CD14-positive monocyte (primary cell): Measurements from ENCODE around the gene RSPO1. TPM values are rescaled to one million over a fixed set of nuclear protein-coding genes. Genes with fewer than 3 reads are reported as not detected.

Experiments
- DNase-seq, 3 donors: peaks; one replicate each; pipeline ENCODE4 v3.0.0-alpha.2; 2011 to 2022
- H2AFZ ChIP-seq: 2 replicates; pipeline ENCODE4 v1.6.0; 2012; ENCODE audit warnings: mild to moderate bottlenecking, low read depth, low read length, inconsistent platforms; ENCODE audit not compliant: insufficient read depth, poor library complexity, severe bottlenecking
- H3K27ac ChIP-seq, 2 donors: 1 replicate in 1 of 2; 2 replicates in 1 of 2; pipeline ENCODE4 v1.5.1; 2012 to 2013; ENCODE audit warnings: low read length in 2 of 2, control low read depth in 1 of 2, inconsistent platforms in 1 of 2, low read depth in 1 of 2, mild to moderate bottlenecking in 1 of 2
- H3K27me3 ChIP-seq, 2 donors: one replicate each; pipeline versions ENCODE4 v1.6.0 to v1.6.1; 2011 to 2013; ENCODE audit warnings: low read length in 2 of 2; ENCODE audit not compliant: control insufficient read depth in 2 of 2, insufficient read depth in 2 of 2
- H3K36me3 ChIP-seq, 2 donors: replicated peaks in 1 of 2; 1 replicate in 1 of 2; 2 replicates in 1 of 2; pipeline versions ENCODE4 v1.5.1 to v1.6.1; 2012 to 2013; ENCODE audit warnings: low read length in 2 of 2, control low read depth in 1 of 2, inconsistent platforms in 1 of 2, mild to moderate bottlenecking in 1 of 2; ENCODE audit not compliant: insufficient read depth in 2 of 2, control insufficient read depth in 1 of 2
- H3K4me1 ChIP-seq, 2 donors: 1 replicate in 1 of 2; 2 replicates in 1 of 2; pipeline versions ENCODE4 v1.5.1 to v1.6.1; 2012 to 2013; ENCODE audit warnings: low read length in 2 of 2, control low read depth in 1 of 2, inconsistent platforms in 1 of 2, mild to moderate bottlenecking in 1 of 2, moderate library complexity in 1 of 2; ENCODE audit not compliant: insufficient read depth in 2 of 2, control insufficient read depth in 1 of 2
- H3K4me2 ChIP-seq: replicated peaks from 2 replicates; pipeline ENCODE3; 2012; ENCODE audit warnings: low read length, moderate library complexity, mild to moderate bottlenecking; ENCODE audit not compliant: poor library complexity, severe bottlenecking; ENCODE audit errors: extremely low read depth
- H3K4me3 ChIP-seq, 3 experiments: fragments of 200-600 bp in 1 of 3; sonication (generic) in 1 of 3; replicated peaks in 1 of 3; 1 replicate in 2 of 3; 2 replicates in 1 of 3; pipeline ENCODE4 v1.5.1; 2011 to 2013; ENCODE audit warnings: low read length in 3 of 3, mild to moderate bottlenecking in 3 of 3, control low read depth in 2 of 3, low read depth in 2 of 3, inconsistent platforms in 1 of 3, moderate library complexity in 1 of 3
- H3K79me2 ChIP-seq: 2 replicates; pipeline ENCODE4 v1.6.0; 2012; ENCODE audit warnings: mild to moderate bottlenecking, control low read depth, inconsistent platforms, low read length, moderate library complexity; ENCODE audit not compliant: insufficient read depth
- H3K9ac ChIP-seq: 2 replicates; pipeline ENCODE4 v1.6.0; 2017; ENCODE audit warnings: low read length, mild to moderate bottlenecking; ENCODE audit not compliant: insufficient read depth, poor library complexity, severe bottlenecking
- H3K9me3 ChIP-seq, 2 donors: replicated peaks in 1 of 2; 1 replicate in 1 of 2; 2 replicates in 1 of 2; pipeline versions ENCODE4 v1.5.1 to v1.6.1; 2012 to 2013; ENCODE audit warnings: low read length in 2 of 2, control low read depth in 1 of 2; ENCODE audit not compliant: control insufficient read depth in 1 of 2, insufficient read depth in 1 of 2
- H4K20me1 ChIP-seq: 2 replicates; pipeline ENCODE4 v1.6.0; 2012; ENCODE audit warnings: mild to moderate bottlenecking, low read length, control low read depth, moderate library complexity; ENCODE audit not compliant: insufficient read depth
- H3K27ac Mint-ChIP-seq, 7 donors: one replicate each; pipeline ENCODE4 v1.8.0; 2020; ENCODE audit warnings: mild to moderate bottlenecking in 7 of 7, mixed read lengths in 7 of 7, moderate library complexity in 6 of 7, inconsistent platforms in 2 of 7
- H3K27me3 Mint-ChIP-seq, 3 donors: one replicate each; pipeline ENCODE4 v1.8.0; 2021 to 2022; ENCODE audit warnings: low read depth in 3 of 3, mild to moderate bottlenecking in 3 of 3, mixed read lengths in 3 of 3, moderate library complexity in 3 of 3, inconsistent platforms in 1 of 3
- H3K36me3 Mint-ChIP-seq, 2 donors: one replicate each; pipeline ENCODE4 v1.8.0; 2020; ENCODE audit warnings: mixed read lengths in 2 of 2, inconsistent platforms in 1 of 2, mild to moderate bottlenecking in 1 of 2
- H3K4me1 Mint-ChIP-seq: one replicate; pipeline ENCODE4 v1.8.0; 2020; ENCODE audit warnings: mild to moderate bottlenecking, mixed read lengths
- H3K4me3 Mint-ChIP-seq, 2 donors: one replicate each; pipeline ENCODE4 v1.8.0; 2020; ENCODE audit warnings: mild to moderate bottlenecking in 2 of 2, mixed read lengths in 2 of 2, moderate library complexity in 1 of 2
- H3K9me3 Mint-ChIP-seq, 7 donors: one replicate each; pipeline ENCODE4 v1.8.0; 2020 to 2022; ENCODE audit warnings: mixed read lengths in 7 of 7, mild to moderate bottlenecking in 6 of 7, moderate library complexity in 6 of 7, inconsistent platforms in 2 of 7
- WGBS: methylation state at CpG from one replicate; pipeline ENCODE4 v1.1.5; 2013; ENCODE audit warnings: missing lambda C conversion rate; ENCODE audit not compliant: insufficient coverage; 5-methylcytosine and 5-hydroxymethylcytosine counted together
- intact Hi-C, 2 donors: fragments of 100-400 bp; cut with micrococcal nuclease; formaldehyde crosslinking; loops; one replicate each; pipeline versions ENCODE4 v1.15.0 to v1.15.1; 2023
- polyA plus RNA-seq, 3 donors: library from polyadenylated mRNA; depleted of rRNA in 1 of 3; unstranded in 2 of 3; stranded (reverse) in 1 of 3; fragments of 300-500 nt in 2 of 3; fragments of >200 nt in 1 of 3; fragmentation: Illumina TruSeq in 2 of 3; gene quantifications; 1 replicate in 2 of 3; 2 replicates in 1 of 3; pipeline ENCODE4 v1.2.3, GENCODE V29; 2012 to 2021
- TF ChIP-seq, protein P1 (sequence below): fragments of 200-600 bp; IDR thresholded peaks from one replicate; pipeline ENCODE4 v1.8.0; 2022; ENCODE audit warnings: antibody characterized with exemption, mild to moderate bottlenecking

The RSPO1 gene
- polyA plus RNA-seq, 3 donors: not detected

DNA sequence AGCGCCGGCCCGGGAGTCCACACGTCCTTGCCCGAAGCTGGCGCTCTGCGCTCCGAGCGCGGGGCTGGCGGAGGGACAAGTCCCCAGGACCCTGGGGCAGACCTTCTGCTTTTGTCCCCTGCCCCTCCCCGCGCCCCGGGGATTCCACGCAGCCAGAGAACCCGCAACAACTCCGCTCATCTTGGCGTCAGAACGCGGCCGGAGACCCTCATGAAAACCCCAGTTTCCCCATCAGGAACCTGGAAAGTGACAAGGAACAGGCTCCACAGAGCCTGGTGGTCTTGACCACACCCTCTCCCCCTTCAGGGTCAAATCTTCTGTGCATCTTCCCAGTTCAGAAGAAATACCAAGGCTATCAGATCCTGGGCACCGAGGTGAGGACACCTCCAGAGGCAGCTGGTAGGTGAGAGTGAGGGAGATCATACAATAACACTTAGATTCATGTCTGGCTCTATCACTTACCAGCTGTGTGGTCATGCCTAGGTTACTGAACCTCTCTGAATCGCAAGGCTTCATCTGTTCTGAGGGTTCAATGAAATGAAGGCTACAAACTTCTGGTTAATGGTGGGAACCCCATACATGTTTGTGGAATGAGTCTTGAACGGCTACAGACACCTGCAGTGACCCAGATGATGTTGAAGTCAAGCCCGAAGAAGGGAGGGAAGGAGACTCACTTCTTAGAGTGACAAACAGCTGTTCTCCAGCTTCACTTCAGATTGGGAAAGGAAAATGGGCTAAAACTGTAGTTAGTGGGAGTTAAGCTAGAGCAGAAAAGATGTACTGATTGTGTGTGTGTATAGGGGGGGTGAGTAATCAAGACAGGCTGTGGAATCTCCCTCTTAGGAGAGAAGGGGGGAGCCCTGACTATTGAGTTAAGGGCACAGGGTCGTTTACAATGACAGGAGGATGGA is 555 bp upstream of the RSPO1 start:
- WGBS: 15% methylated on average over 23 of the region's 26 CpGs
- TF ChIP-seq, protein P1, sequence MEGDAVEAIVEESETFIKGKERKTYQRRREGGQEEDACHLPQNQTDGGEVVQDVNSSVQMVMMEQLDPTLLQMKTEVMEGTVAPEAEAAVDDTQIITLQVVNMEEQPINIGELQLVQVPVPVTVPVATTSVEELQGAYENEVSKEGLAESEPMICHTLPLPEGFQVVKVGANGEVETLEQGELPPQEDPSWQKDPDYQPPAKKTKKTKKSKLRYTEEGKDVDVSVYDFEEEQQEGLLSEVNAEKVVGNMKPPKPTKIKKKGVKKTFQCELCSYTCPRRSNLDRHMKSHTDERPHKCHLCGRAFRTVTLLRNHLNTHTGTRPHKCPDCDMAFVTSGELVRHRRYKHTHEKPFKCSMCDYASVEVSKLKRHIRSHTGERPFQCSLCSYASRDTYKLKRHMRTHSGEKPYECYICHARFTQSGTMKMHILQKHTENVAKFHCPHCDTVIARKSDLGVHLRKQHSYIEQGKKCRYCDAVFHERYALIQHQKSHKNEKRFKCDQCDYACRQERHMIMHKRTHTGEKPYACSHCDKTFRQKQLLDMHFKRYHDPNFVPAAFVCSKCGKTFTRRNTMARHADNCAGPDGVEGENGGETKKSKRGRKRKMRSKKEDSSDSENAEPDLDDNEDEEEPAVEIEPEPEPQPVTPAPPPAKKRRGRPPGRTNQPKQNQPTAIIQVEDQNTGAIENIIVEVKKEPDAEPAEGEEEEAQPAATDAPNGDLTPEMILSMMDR: no peak
- Histone ChIP-seq H2AFZ (peak overlapping the region; percentile 50), H3K27ac (no peak overlapping the region), H3K9ac (no peak overlapping the region), H3K36me3 (no peaks in the 10 kb centered on the region), H3K9me3 (peaks cover 0 to 26% of the 10 kb centered on the region in 2 donors), H3K27me3 (peaks cover 48 to 81% of the 10 kb centered on the region in 2 donors), H3K79me2 (no peaks in the 10 kb centered on the region), H3K4me3 (peak overlapping the region in 1 of 3 experiments; percentile 50), H3K4me1 (peaks cover 0 to 9% of the 10 kb centered on the region in 2 donors), H4K20me1 (no peaks in the 10 kb centered on the region), H3K4me2 (peak overlapping the region; percentile 56)
- H3K27me3 Mint-ChIP-seq: peaks cover 70 to 75% (median 72%) of the 10 kb centered on the region in 3 donors
- H3K27ac Mint-ChIP-seq: no peak overlapping the region
- intact Hi-C loops: no loop called here
- H3K4me1 Mint-ChIP-seq: peaks cover 6% of the 10 kb centered on the region
- H3K4me3 Mint-ChIP-seq: peak overlapping the region in 1 of 2 donors; percentile 84
- peaks cover 0 to 12% (median 8%) of the 10 kb centered on the region in 7 donors for H3K9me3 Mint-ChIP-seq
- DNase-seq: no peak
- peaks cover 0 to 3% of the 10 kb centered on the region in 2 donors for H3K36me3 Mint-ChIP-seq

DNA sequence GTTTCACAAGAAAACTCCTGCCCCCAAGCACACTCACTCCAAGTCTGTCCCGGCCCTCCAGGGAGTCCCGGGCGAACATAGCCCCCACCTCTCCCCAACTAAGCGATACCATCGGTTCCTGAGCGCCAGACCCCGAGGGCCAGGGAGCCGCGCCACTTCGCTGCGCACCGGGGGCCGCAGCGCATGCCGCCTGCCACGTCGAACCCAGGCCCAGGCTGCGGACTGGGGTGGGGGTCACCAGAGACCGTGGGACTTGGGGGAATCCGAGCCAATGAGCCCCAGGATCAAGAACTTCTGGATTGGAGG is 801 bp downstream of the RSPO1 start:
- H3K4me1 ChIP-seq: peaks cover 0 to 9% of the 10 kb centered on the region in 2 donors
- H3K9me3 Mint-ChIP-seq: peaks cover 0 to 12% (median 9%) of the 10 kb centered on the region in 7 donors
- 3% methylated on average over 20 of the region's 20 CpGs for WGBS
- no peaks in the 10 kb centered on the region for H4K20me1 ChIP-seq
- DNase-seq: no peak
- no peak overlapping the region for H3K27ac ChIP-seq
- H2AFZ ChIP-seq: peak overlapping the region; percentile 50
- no peaks in the 10 kb centered on the region for H3K36me3 ChIP-seq
- intact Hi-C loops: no loop called here
- H3K9ac ChIP-seq: no peak overlapping the region
- peaks cover 6% of the 10 kb centered on the region for H3K4me1 Mint-ChIP-seq
- peaks cover 0 to 26% of the 10 kb centered on the region in 2 donors for H3K9me3 ChIP-seq
- no peaks in the 10 kb centered on the region for H3K79me2 ChIP-seq
- peaks cover 50 to 91% of the 10 kb centered on the region in 2 donors for H3K27me3 ChIP-seq
- no peak overlapping the region for H3K27ac Mint-ChIP-seq
- H3K4me2 ChIP-seq: no peak overlapping the region
- H3K36me3 Mint-ChIP-seq: peaks cover 0 to 3% of the 10 kb centered on the region in 2 donors
- peak overlapping the region in 1 of 2 donors; percentile 78 for H3K4me3 Mint-ChIP-seq
- TF ChIP-seq, protein P1: no peak
- peak overlapping the region in 1 of 3 experiments; percentile 50 for H3K4me3 ChIP-seq
- peaks cover 83 to 86% (median 84%) of the 10 kb centered on the region in 3 donors for H3K27me3 Mint-ChIP-seq
